Gastroesophageal sphincter (tissue), 4 donors: Measurements from ENCODE around the gene KRTAP5-11. TPM values are rescaled to one million over a fixed set of nuclear protein-coding genes. Genes with fewer than 3 reads are reported as not detected.

Experiments used
- ATAC-seq: fragments of 150-250 bp; one replicate; pipeline ENCODE4 v1.9.1; 2016; ENCODE audit warnings: mild to moderate bottlenecking, moderate library complexity
- H3K27ac ChIP-seq, 4 donors: fragments of 200-600 bp; sonication (generic) in 3 of 4; 1 replicate in 3 of 4; 2 replicates in 1 of 4; pipeline ENCODE4 v1.5.1; 2016 to 2019
- H3K27me3 ChIP-seq: fragments of 200-600 bp; sonication (generic); one replicate; pipeline ENCODE4 v1.5.1; 2019
- H3K36me3 ChIP-seq, 2 donors: fragments of 200-600 bp; sonication (generic); one replicate each; pipeline ENCODE4 v1.5.1; 2019; ENCODE audit warnings: control low read depth in 1 of 2
- H3K4me1 ChIP-seq, 3 donors: fragments of 200-600 bp; sonication (generic); 1 replicate in 2 of 3; 2 replicates in 1 of 3; pipeline ENCODE4 v1.5.1; 2016 to 2019; ENCODE audit warnings: control low read depth in 2 of 3
- H3K4me3 ChIP-seq, 2 donors: fragments of 200-600 bp; sonication (generic); one replicate each; pipeline ENCODE4 v1.5.1; 2019; ENCODE audit warnings: mild to moderate bottlenecking in 1 of 2, moderate library complexity in 1 of 2
- H3K9me3 ChIP-seq, 3 donors: fragments of 200-600 bp; sonication (generic); one replicate each; pipeline ENCODE4 v1.5.1; 2017 to 2019; ENCODE audit warnings: control low read depth in 2 of 3
- EP300 ChIP-seq: sonication (generic); formaldehyde crosslinking; IDR thresholded peaks from one replicate; pipeline ENCODE4 v1.6.1; 2017; ENCODE audit warnings: antibody characterized with exemption, mild to moderate bottlenecking
- POLR2A ChIP-seq, 2 donors: fragments of 450-650 bp; IDR thresholded peaks; one replicate each; pipeline ENCODE4 v1.6.1; 2017; ENCODE audit warnings: antibody characterized with exemption in 2 of 2, mild to moderate bottlenecking in 2 of 2, moderate library complexity in 1 of 2
- POLR2AphosphoS5 ChIP-seq: sonication (generic); formaldehyde crosslinking; IDR thresholded peaks from one replicate; pipeline ENCODE4 v1.6.1; 2017; ENCODE audit warnings: antibody characterized with exemption
- WGBS, 2 donors: methylation state at CpG; one replicate each; pipeline ENCODE4 v1.1.5; 2018; ENCODE audit warnings: low coverage in 1 of 2; 5-methylcytosine and 5-hydroxymethylcytosine counted together
- total RNA-seq, 4 donors: library from RNA; depleted of rRNA; stranded (reverse); fragments of >200 nt; gene quantifications; one replicate each; pipeline ENCODE4 v1.1.0, GENCODE V29; 2016
- TF ChIP-seq, protein P1 (sequence below), 4 experiments: fragments of 200-600 bp in 2 of 4; fragments of 450-650 bp in 2 of 4; sonication (generic) in 1 of 4; IDR thresholded peaks; one replicate each; pipeline ENCODE4 v1.5.1; 2017 to 2019; ENCODE audit warnings: antibody characterized with exemption in 4 of 4, mild to moderate bottlenecking in 2 of 4, moderate library complexity in 2 of 4

KRTAP5-11 gene
- total RNA-seq, 4 donors from 2014 or later = not detected

- 53 to 83% methylated on average over 4 to 5 of the region's 10 CpGs for WGBS, 2 donors
Observed at GRCh38 chr11:71566081-71566620, 16.5 kb downstream of the KRTAP5-11 start.

DNA sequence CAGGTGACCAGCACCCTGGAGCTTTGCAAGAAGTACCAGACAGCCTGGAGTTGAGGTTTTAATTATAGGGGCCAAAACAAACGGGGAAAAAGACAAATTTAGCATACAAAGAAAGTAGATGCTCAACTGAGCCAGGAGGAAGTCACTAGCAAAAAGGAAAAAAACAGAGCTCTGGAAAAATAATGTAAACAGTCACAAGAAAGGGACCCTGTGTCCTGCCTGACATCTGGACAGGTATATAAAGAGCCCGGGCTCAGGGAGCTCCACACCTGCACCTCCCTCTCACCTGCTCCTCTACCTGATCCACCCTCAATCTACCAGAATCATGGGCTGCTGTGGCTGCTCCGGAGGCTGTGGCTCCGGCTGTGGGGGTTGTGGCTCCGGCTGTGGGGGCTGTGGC lies 17.4 kb downstream of the KRTAP5-11 start, which contains the start of gene KRTAP5-10:
Gene KRTAP5-10, plus strand, starts transcription at position 301 of the 400 bp plus-strand sequence. Its CDS starts 25 bp downstream, at position 326.
- Histone ChIP-seq H3K27me3 (peaks cover 56% of the 10 kb centered on the region), H3K27ac (no peak within 1 kb of the TSS), H3K36me3 (no peaks in the 10 kb centered on the region), H3K4me3 (no peak within 1 kb of the TSS), H3K4me1 (no peaks in the 10 kb centered on the region), H3K9me3 (peaks cover 0 to 4% (median 0%) of the 10 kb centered on the region in 3 donors)
- TF ChIP-seq, protein P1, sequence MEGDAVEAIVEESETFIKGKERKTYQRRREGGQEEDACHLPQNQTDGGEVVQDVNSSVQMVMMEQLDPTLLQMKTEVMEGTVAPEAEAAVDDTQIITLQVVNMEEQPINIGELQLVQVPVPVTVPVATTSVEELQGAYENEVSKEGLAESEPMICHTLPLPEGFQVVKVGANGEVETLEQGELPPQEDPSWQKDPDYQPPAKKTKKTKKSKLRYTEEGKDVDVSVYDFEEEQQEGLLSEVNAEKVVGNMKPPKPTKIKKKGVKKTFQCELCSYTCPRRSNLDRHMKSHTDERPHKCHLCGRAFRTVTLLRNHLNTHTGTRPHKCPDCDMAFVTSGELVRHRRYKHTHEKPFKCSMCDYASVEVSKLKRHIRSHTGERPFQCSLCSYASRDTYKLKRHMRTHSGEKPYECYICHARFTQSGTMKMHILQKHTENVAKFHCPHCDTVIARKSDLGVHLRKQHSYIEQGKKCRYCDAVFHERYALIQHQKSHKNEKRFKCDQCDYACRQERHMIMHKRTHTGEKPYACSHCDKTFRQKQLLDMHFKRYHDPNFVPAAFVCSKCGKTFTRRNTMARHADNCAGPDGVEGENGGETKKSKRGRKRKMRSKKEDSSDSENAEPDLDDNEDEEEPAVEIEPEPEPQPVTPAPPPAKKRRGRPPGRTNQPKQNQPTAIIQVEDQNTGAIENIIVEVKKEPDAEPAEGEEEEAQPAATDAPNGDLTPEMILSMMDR (IDR thresholded peaks at IDR 0.05) = no peak
- TF ChIP-seq EP300 (no peak), POLR2A (IDR thresholded peaks at IDR 0.05) (no peak), POLR2AphosphoS5 (no peak)
- WGBS, 2 donors = 40% methylated on average over 2 of the region's 5 CpGs; no CpG with 5 or more reads in 1 of the 2 donors
- no peak for ATAC-seq

More at GRCh38 chr11:71566081-71566620, 16.5 kb downstream of the KRTAP5-11 start:
- no peak overlapping the region for H3K27ac ChIP-seq
- peaks cover 52% of the 10 kb centered on the region for H3K27me3 ChIP-seq
- TF ChIP-seq EP300 (no peak), POLR2AphosphoS5 (no peak), POLR2A (IDR thresholded peaks at IDR 0.05) (no peak)
- TF ChIP-seq, protein P1 (IDR thresholded peaks at IDR 0.05) = no peak
- no peak for ATAC-seq
- H3K4me3 ChIP-seq = no peak overlapping the region
- H3K4me1 ChIP-seq = no peaks in the 10 kb centered on the region
- H3K9me3 ChIP-seq = peaks cover 0 to 4% (median 0%) of the 10 kb centered on the region in 3 donors
- no peaks in the 10 kb centered on the region for H3K36me3 ChIP-seq

- no peak for TF ChIP-seq POLR2A (IDR thresholded peaks at IDR 0.05)
- TF ChIP-seq, protein P1 (IDR thresholded peaks at IDR 0.05) = no peak
- TF ChIP-seq POLR2AphosphoS5 = no peak
- no peak for TF ChIP-seq EP300
- Histone ChIP-seq H3K9me3 (peaks cover 0 to 4% (median 0%) of the 10 kb centered on the region in 3 donors), H3K36me3 (no peaks in the 10 kb centered on the region), H3K4me3 (no peak overlapping the region), H3K4me1 (no peaks in the 10 kb centered on the region), H3K27ac (no peak overlapping the region), H3K27me3 (peaks cover 56% of the 10 kb centered on the region)
- ATAC-seq = no peak
- 67 to 83% methylated on average over 1 to 4 of the region's 4 CpGs for WGBS, 2 donors
Observed at GRCh38 chr11:71564430-71564829, 18.2 kb downstream of the KRTAP5-11 start.

GRCh38 chr11:71563406-71563805 lies 19.3 kb downstream of the KRTAP5-11 start:
- WGBS, 2 donors = 11 to 40% methylated on average over 8 of the region's 8 CpGs
- Histone ChIP-seq H3K27me3 (peaks cover 56% of the 10 kb centered on the region), H3K4me1 (no peaks in the 10 kb centered on the region), H3K27ac (no peak overlapping the region), H3K4me3 (no peak overlapping the region), H3K36me3 (no peaks in the 10 kb centered on the region), H3K9me3 (peaks cover 0 to 4% (median 0%) of the 10 kb centered on the region in 3 donors)
- ATAC-seq = no peak
- no peak for TF ChIP-seq EP300
- TF ChIP-seq, protein P1 (IDR thresholded peaks at IDR 0.05) = no peak
- no peak for TF ChIP-seq POLR2A (IDR thresholded peaks at IDR 0.05)
- TF ChIP-seq POLR2AphosphoS5 = no peak

DNA sequence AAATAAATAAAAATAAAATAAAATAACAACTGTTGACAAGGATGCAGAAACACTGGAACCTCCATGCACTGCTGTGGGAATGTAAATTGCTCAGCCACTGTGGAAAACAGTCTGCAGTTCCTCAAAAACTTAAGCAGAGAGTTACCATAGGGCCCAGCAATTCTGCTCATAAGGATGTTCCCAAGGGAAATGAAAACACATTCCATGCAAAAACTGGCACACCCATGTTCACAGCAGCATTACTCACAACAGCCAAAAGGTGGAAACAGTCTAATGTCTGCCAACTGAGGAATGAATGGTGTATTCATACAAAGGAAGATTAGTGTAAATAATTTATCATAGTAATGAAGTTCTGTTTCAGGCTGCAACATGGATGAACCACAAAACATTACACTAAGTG lies 20.6 kb downstream of the KRTAP5-11 start:
- no peaks in the 10 kb centered on the region for H3K36me3 ChIP-seq
- H3K27me3 ChIP-seq = peaks cover 60% of the 10 kb centered on the region
- no peak overlapping the region for H3K27ac ChIP-seq
- ATAC-seq = no peak
- H3K4me3 ChIP-seq = no peak overlapping the region
- H3K4me1 ChIP-seq = no peaks in the 10 kb centered on the region
- H3K9me3 ChIP-seq = peaks cover 0 to 4% (median 0%) of the 10 kb centered on the region in 3 donors
- TF ChIP-seq, protein P1 (IDR thresholded peaks at IDR 0.05) = no peak
- TF ChIP-seq EP300 (no peak), POLR2AphosphoS5 (no peak), POLR2A (IDR thresholded peaks at IDR 0.05) (no peak)
